H1 (cell line): Measurements from ENCODE around the gene OGT. TPM values are rescaled to one million over a fixed set of nuclear protein-coding genes. Genes with fewer than 3 reads are reported as not detected.

Source experiments
- CTCF ChIA-PET: fragments of 300-600 bp; sonication (Branson Sonifier 250); formaldehyde crosslinking; loops from one replicate; lab custom pipeline; 2021; ENCODE audit not compliant: partially characterized antibody; lab: Charles Lee
- POLR2A ChIA-PET: fragments of 300-600 bp; sonication (Branson Sonifier 250); formaldehyde crosslinking; loops from one replicate; lab custom pipeline; 2021; ENCODE audit warnings: inconsistent platforms; ENCODE audit not compliant: partially characterized antibody; lab: Charles Lee
- DNase-seq, 2 experiments: peaks; one replicate each; pipeline versions ENCODE4 v3.0.0 to v3.0.0-alpha.2; 2010 to 2022; ENCODE audit warnings: low spot score in 2 of 2, low read depth in 1 of 2, mixed read lengths in 1 of 2
- FAIRE-seq: peaks from 2 replicates; lab custom pipeline; 2011; peaks lifted over from hg19 to GRCh38; lab: Jason Lieb, UNC
- H2AFZ ChIP-seq: 2 replicates; pipeline ENCODE4 v1.8.1; 2012; ENCODE audit warnings: low read length, inconsistent platforms
- H2AK5ac ChIP-seq: 2 replicates; pipeline ENCODE4 v1.6.1; 2013; ENCODE audit warnings: low read depth, low read length
- H2BK120ac ChIP-seq: replicated peaks from 2 replicates; pipeline ENCODE3; 2013; ENCODE audit warnings: low read depth, low read length, inconsistent platforms
- H2BK12ac ChIP-seq: 2 replicates; pipeline ENCODE4 v1.6.1; 2013; ENCODE audit warnings: low read depth, low read length
- H2BK15ac ChIP-seq: 2 replicates; pipeline ENCODE4 v1.6.1; 2013; ENCODE audit warnings: low read length
- H2BK20ac ChIP-seq: 2 replicates; pipeline ENCODE4 v1.6.1; 2013; ENCODE audit warnings: low read length
- H2BK5ac ChIP-seq: 2 replicates; pipeline ENCODE4 v1.6.1; 2013; ENCODE audit warnings: low read depth, low read length
- H3K14ac ChIP-seq: 2 replicates; pipeline ENCODE4 v1.6.1; 2013; ENCODE audit warnings: inconsistent platforms; ENCODE audit not compliant: insufficient read length
- H3K18ac ChIP-seq: 2 replicates; pipeline ENCODE4 v1.6.1; 2013; ENCODE audit warnings: low read length; ENCODE audit errors: extremely low read depth
- H3K23ac ChIP-seq: 2 replicates; pipeline ENCODE4 v1.6.1; 2013; ENCODE audit warnings: inconsistent platforms; ENCODE audit not compliant: insufficient read length
- H3K23me2 ChIP-seq: 2 replicates; pipeline ENCODE4 v1.6.1; 2013; ENCODE audit warnings: low read depth, low read length
- H3K27ac ChIP-seq: 2 replicates; pipeline ENCODE4 v1.6.1; 2011; ENCODE audit warnings: low read depth, low read length, inconsistent platforms
- H3K27me3 ChIP-seq, 4 experiments: replicated peaks in 1 of 4; 1 replicate in 1 of 4; 2 replicates in 3 of 4; pipeline versions ENCODE4 v1.6.1 to v1.8.1; 2011 to 2013; ENCODE audit warnings: low read length in 3 of 4, mild to moderate bottlenecking in 3 of 4, inconsistent platforms in 2 of 4, mixed read lengths in 2 of 4, moderate library complexity in 1 of 4; ENCODE audit not compliant: control insufficient read depth in 3 of 4, insufficient read depth in 3 of 4; ENCODE audit errors: extremely low read depth in 1 of 4
- H3K36me3 ChIP-seq, 4 experiments: 2 replicates each; pipeline versions ENCODE4 v1.6.1 to v1.8.1; 2011 to 2013; ENCODE audit warnings: mild to moderate bottlenecking in 4 of 4, low read length in 3 of 4, moderate library complexity in 2 of 4, control low read depth in 1 of 4, inconsistent platforms in 1 of 4; ENCODE audit not compliant: insufficient read depth in 4 of 4, control insufficient read depth in 2 of 4
- H3K4ac ChIP-seq: replicated peaks from 2 replicates; pipeline ENCODE3; 2013; ENCODE audit warnings: low read length, low read depth, mixed read lengths, inconsistent platforms; ENCODE audit not compliant: insufficient read length
- H3K4me1 ChIP-seq, 4 experiments: replicated peaks in 1 of 4; 1 replicate in 1 of 4; 2 replicates in 3 of 4; pipeline versions ENCODE4 v1.6.1 to v1.8.1; 2011 to 2013; ENCODE audit warnings: low read length in 3 of 4, inconsistent platforms in 2 of 4, mixed read lengths in 1 of 4; ENCODE audit not compliant: insufficient read depth in 4 of 4, control insufficient read depth in 3 of 4
- H3K4me2 ChIP-seq, 2 experiments: 2 replicates each; pipeline versions ENCODE4 v1.6.1 to v1.8.1; 2011 to 2013; ENCODE audit warnings: low read depth in 2 of 2, low read length in 2 of 2, control low read depth in 1 of 2, inconsistent platforms in 1 of 2, mild to moderate bottlenecking in 1 of 2; ENCODE audit not compliant: insufficient read depth in 1 of 2
- H3K4me3 ChIP-seq, 4 experiments: fragments of 200-600, 300-600 bp in 1 of 4; sonication (generic), shearing (Covaris generic), sonication (Bioruptor Twin) in 1 of 4; 2 replicates each; pipeline versions ENCODE4 v1.5.1 to v1.8.1; 2011 to 2016; ENCODE audit warnings: low read length in 4 of 4, low read depth in 3 of 4, control low read depth in 2 of 4, inconsistent platforms in 2 of 4, mild to moderate bottlenecking in 2 of 4, mixed read lengths in 1 of 4, moderate library complexity in 1 of 4; ENCODE audit not compliant: insufficient read depth in 2 of 4; ENCODE audit errors: extremely low read depth in 1 of 4
- H3K56ac ChIP-seq: replicated peaks from 2 replicates; pipeline ENCODE3; 2013; ENCODE audit warnings: low read depth, mild to moderate bottlenecking, mixed read lengths, low read length, inconsistent platforms; ENCODE audit not compliant: insufficient read length
- H3K79me1 ChIP-seq: 2 replicates; pipeline ENCODE4 v1.6.1; 2013; ENCODE audit warnings: low read depth, low read length, control low read depth
- H3K79me2 ChIP-seq, 2 experiments: 2 replicates each; pipeline versions ENCODE4 v1.6.1 to v1.8.1; 2012 to 2013; ENCODE audit warnings: low read length in 2 of 2, mild to moderate bottlenecking in 2 of 2, inconsistent platforms in 1 of 2; ENCODE audit not compliant: insufficient read depth in 2 of 2, control insufficient read depth in 1 of 2
- H3K9ac ChIP-seq, 4 experiments: replicated peaks in 1 of 4; 1 replicate in 1 of 4; 2 replicates in 3 of 4; pipeline versions ENCODE4 v1.6.1 to v1.8.1; 2011 to 2013; ENCODE audit warnings: low read depth in 3 of 4, low read length in 3 of 4, control low read depth in 2 of 4, mild to moderate bottlenecking in 2 of 4, moderate library complexity in 2 of 4, inconsistent platforms in 1 of 4; ENCODE audit errors: extremely low read depth in 1 of 4
- H3K9me3 ChIP-seq, 2 experiments: 2 replicates each; pipeline versions ENCODE4 v1.6.1 to v1.8.1; 2012 to 2013; ENCODE audit warnings: mild to moderate bottlenecking in 2 of 2, moderate library complexity in 2 of 2, control low read depth in 1 of 2, inconsistent platforms in 1 of 2, low read depth in 1 of 2, low read length in 1 of 2, mixed read lengths in 1 of 2; ENCODE audit not compliant: insufficient read depth in 2 of 2
- H4K20me1 ChIP-seq, 2 experiments: replicated peaks in 1 of 2; 2 replicates each; pipeline versions ENCODE3 to v1.8.1; 2011 to 2013; ENCODE audit warnings: inconsistent platforms in 2 of 2, low read length in 2 of 2, mild to moderate bottlenecking in 1 of 2; ENCODE audit not compliant: insufficient read depth in 2 of 2, control insufficient read depth in 1 of 2
- H4K5ac ChIP-seq: 2 replicates; pipeline ENCODE4 v1.6.1; 2013; ENCODE audit warnings: low read length, low read depth, mixed read lengths, inconsistent platforms; ENCODE audit not compliant: insufficient read length
- H4K8ac ChIP-seq: 2 replicates; pipeline ENCODE4 v1.8.0; 2013; ENCODE audit warnings: mild to moderate bottlenecking, moderate library complexity, low read length, inconsistent platforms; ENCODE audit not compliant: insufficient read depth; ENCODE audit errors: extremely low read depth
- H4K91ac ChIP-seq: replicated peaks from 2 replicates; pipeline ENCODE3; 2013; ENCODE audit warnings: low read length, mixed read lengths, inconsistent platforms; ENCODE audit not compliant: insufficient read length
- CTBP2 ChIP-seq: IDR thresholded peaks from 2 replicates; pipeline ENCODE4 v1.7.0; 2011; ENCODE audit warnings: borderline replicate concordance, mild to moderate bottlenecking, moderate library complexity, mixed read lengths, low read length; ENCODE audit not compliant: insufficient read depth, insufficient read length
- EP300 ChIP-seq, 2 experiments: IDR thresholded peaks; 1 replicate in 1 of 2; 2 replicates in 1 of 2; pipeline ENCODE4 v1.6.1; 2011 to 2012; ENCODE audit warnings: low read depth in 2 of 2, low read length in 2 of 2, mild to moderate bottlenecking in 2 of 2, borderline replicate concordance in 1 of 2, inconsistent platforms in 1 of 2, moderate library complexity in 1 of 2
- GTF2F1 ChIP-seq: IDR thresholded peaks from 2 replicates; pipeline ENCODE4 v1.6.1; 2012; ENCODE audit warnings: low read depth, low read length, improper control_type of control experiment, borderline replicate concordance
- HDAC2 ChIP-seq, 2 experiments: fragments of 300-600 bp in 1 of 2; sonication (generic) in 1 of 2; IDR thresholded peaks; 2 replicates each; pipeline ENCODE4 v1.6.1; 2011 to 2012; ENCODE audit warnings: low read depth in 2 of 2, low read length in 2 of 2, mild to moderate bottlenecking in 2 of 2, moderate library complexity in 2 of 2, borderline replicate concordance in 1 of 2, inconsistent platforms in 1 of 2
- NRF1 ChIP-seq: IDR thresholded peaks from 2 replicates; pipeline ENCODE4 v1.6.1; 2011; ENCODE audit warnings: mild to moderate bottlenecking, low read depth, low read length, improper control_type of control experiment
- PHF8 ChIP-seq: fragments of 200-600 bp; sonication (generic); conservative IDR thresholded peaks from 2 replicates; pipeline ENCODE4 v1.7.1; 2012; ENCODE audit warnings: low read depth, mild to moderate bottlenecking, inconsistent platforms, low read length, moderate library complexity
- POU5F1 ChIP-seq: IDR thresholded peaks from 2 replicates; pipeline ENCODE4 v1.6.1; 2011; ENCODE audit warnings: low read depth, mild to moderate bottlenecking, low read length, moderate library complexity
- SP2 ChIP-seq: IDR thresholded peaks from 2 replicates; pipeline ENCODE4 v1.6.1; 2012; ENCODE audit warnings: mild to moderate bottlenecking, low read length, inconsistent platforms
- USF2 ChIP-seq: IDR thresholded peaks from 2 replicates; pipeline ENCODE4 v1.6.1; 2011; ENCODE audit warnings: low read length, improper control_type of control experiment
- WGBS, 2 experiments: shearing (Covaris generic) in 1 of 2; methylation state at CpG; one replicate each; pipeline versions ENCODE4 v1.1.6 to v1.1.7; 2013 to 2015; ENCODE audit warnings: low lambda C conversion rate in 2 of 2, mixed read lengths in 2 of 2, inconsistent platforms in 1 of 2, low coverage in 1 of 2, missing lambda C conversion rate in 1 of 2; ENCODE audit not compliant: insufficient replicate concordance in 2 of 2, insufficient coverage in 1 of 2, insufficient read length in 1 of 2; ENCODE audit errors: extremely low coverage in 1 of 2, missing lambda C conversion rate in 1 of 2; 5-methylcytosine and 5-hydroxymethylcytosine counted together
- polyA plus RNA-seq, 7 experiments: library from polyadenylated mRNA; depleted of rRNA in 3 of 7; stranded (reverse) in 5 of 7; unstranded in 2 of 7; fragments of >200 nt in 5 of 7; fragments of 200-250 nt in 2 of 7; gene quantifications; 1 replicate in 5 of 7; 2 replicates in 1 of 7; 4 replicates in 1 of 7; pipeline versions ENCODE4 v1.2.1 to v1.2.3, GENCODE V29; 2011 to 2013; ENCODE audit warnings: missing spikeins in 2 of 7, mixed read lengths in 2 of 7
- total RNA-seq: library from RNA; stranded (reverse); fragmentation: NEBNext Ultra II Directional; extraction: Animal tissue kit (Norgen Biotek cat#: 25700); gene quantifications from 2 replicates; pipeline ENCODE4 v1.2.1, GENCODE V29; 2021
- TF ChIP-seq, protein P1 (sequence below): IDR thresholded peaks from 2 replicates; pipeline ENCODE4 v1.6.1; 2012; ENCODE audit warnings: inconsistent platforms

OGT gene
- total and polyA plus RNA-seq, 2 of the 8 experiments (the other 6 are each of a cell fraction or from before 2014, with no cell fraction given) = 130 to 169 TPM

DNA sequence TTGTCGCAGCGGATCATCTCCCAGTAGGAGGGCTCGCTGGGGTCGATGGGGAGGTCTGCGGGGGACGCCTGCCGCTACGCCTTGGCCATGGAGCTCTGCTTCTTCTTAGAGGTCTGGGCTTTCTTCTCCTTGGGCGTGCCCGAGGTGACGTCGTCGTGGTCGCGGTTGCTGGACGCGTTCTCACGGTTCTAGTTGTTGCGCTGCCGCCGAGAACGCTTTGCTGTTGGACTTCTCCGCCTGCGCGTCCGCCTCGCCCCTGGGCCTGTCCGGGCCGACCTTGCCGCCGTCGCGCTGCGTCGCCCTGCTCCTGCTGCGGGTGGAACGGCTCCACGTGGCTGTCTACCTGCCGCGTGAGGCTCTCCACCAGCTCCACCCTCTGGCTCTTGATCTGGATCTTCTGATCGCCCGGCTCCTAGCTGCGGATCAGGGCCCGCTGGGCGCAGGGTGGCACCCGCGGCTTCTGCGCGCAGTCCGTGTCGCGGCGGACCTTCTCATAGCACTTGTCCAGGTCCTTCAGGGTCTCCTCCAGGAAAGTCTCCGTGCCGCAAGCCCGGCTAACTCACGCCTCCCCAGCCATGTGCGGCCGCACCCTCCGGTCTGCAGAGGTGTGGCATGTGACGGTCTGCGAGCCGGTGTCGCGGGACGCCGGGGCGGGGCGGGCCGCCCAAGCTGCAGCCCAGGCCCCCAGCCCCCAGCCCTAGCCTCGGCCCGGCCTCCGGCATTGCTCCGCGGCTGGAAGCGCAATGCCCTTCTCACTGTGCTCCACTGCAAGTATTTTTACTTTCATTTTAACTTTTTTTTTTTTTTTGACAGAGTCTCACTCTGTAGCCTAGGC is 40.5 kb upstream of the OGT start:
- Histone ChIP-seq H3K9ac (no peak overlapping the region), H3K4me1 (no peaks in the 10 kb centered on the region), H3K56ac (no peak overlapping the region), H2AFZ (no peak overlapping the region), H3K79me2 (no peaks in the 10 kb centered on the region), H3K14ac (no peak overlapping the region), H3K9me3 (no peaks in the 10 kb centered on the region), H2BK15ac (no peak overlapping the region), H4K8ac (no peak overlapping the region), H2BK120ac (no peak overlapping the region), H3K18ac (no peak overlapping the region), H4K5ac (no peak overlapping the region), H3K4me3 (no peak overlapping the region), H3K27ac (no peak overlapping the region), H2BK12ac (no peak overlapping the region), H2BK5ac (no peak overlapping the region), H4K20me1 (no peaks in the 10 kb centered on the region), H3K23ac (no peak overlapping the region), H3K23me2 (no peaks in the 10 kb centered on the region), H3K79me1 (no peaks in the 10 kb centered on the region), H2BK20ac (no peak overlapping the region), H3K27me3 (no peaks in the 10 kb centered on the region), H3K36me3 (no peaks in the 10 kb centered on the region), H3K4me2 (no peak overlapping the region), H2AK5ac (no peak overlapping the region), H4K91ac (no peak overlapping the region), H3K4ac (no peak overlapping the region)
- no peak for FAIRE-seq
- 85% methylated on average over 6 of the region's 76 CpGs; no CpG with 5 or more reads in 1 of the 2 experiments for WGBS, 2 experiments
- POLR2A ChIA-PET = interaction anchor here (2.6 kb wide), 1 partner anchor 41 kb away, joined by 14 read pairs; the partner anchor contains the start of gene OGT
- CTCF ChIA-PET = no interaction called here
- no peak for DNase-seq
- TF ChIP-seq NRF1 (no peak), GTF2F1 (no peak), HDAC2 (IDR thresholded peaks at IDR 0.05; ENCODE audit: borderline replicate concordance in 1 of 2, low read depth in 2 of 2, low read length in 2 of 2) (no peak), PHF8 (no peak), SP2 (no peak), POU5F1 (no peak), EP300 (IDR thresholded peaks at IDR 0.05; ENCODE audit: borderline replicate concordance in 1 of 2, low read depth in 2 of 2, low read length in 2 of 2) (no peak), CTBP2 (no peak), USF2 (no peak)
- TF ChIP-seq, protein P1, sequence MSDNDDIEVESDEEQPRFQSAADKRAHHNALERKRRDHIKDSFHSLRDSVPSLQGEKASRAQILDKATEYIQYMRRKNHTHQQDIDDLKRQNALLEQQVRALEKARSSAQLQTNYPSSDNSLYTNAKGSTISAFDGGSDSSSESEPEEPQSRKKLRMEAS = no peak
